GM18502 (cell line): ENCODE results near the gene CEP41.

Experiments used
- ATAC-seq: cut with Tn5 transposase; IDR thresholded peaks from one replicate; pipeline ENCODE4 v1.9.1; 2021; ENCODE audit warnings: mild to moderate bottlenecking; ENCODE audit not compliant: unreplicated experiment, poor library complexity

Gene CEP41

DNA sequence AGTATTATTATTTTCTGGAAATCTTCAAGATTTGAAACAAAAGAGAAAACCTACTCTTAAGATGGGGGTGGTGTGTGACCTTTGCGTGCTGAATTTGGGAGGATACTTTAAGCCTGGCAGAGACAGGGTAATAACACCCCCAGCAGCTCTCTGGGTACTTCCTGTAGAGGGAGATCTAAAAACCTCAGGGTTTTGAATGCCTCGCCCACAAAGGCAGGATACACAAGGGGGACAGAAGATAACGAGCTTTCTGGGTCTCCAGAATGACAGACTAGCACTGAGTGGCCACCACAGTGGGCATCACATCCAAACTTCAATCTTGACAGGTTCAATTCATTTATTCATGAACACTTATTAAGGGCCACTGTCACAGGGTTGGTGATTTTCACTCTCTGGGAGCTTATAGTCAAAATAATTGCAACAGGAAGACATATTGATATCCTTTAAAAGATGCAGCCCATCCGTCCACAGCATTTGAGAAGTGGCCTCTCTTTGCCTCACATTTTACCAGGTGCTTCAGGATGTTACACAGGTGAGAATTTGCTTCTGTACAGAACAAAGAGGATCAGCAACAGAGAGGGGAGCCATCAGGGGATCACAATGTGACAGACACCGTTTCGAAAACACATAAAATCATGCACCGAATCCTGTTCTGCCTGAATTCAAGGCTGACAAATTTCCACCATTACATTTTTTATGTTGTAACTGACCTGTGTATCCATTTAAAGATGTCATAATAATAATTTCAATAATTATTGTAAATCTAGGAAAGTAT is 46.2 kb downstream of the CEP41 start:
- no peak for ATAC-seq

DNA sequence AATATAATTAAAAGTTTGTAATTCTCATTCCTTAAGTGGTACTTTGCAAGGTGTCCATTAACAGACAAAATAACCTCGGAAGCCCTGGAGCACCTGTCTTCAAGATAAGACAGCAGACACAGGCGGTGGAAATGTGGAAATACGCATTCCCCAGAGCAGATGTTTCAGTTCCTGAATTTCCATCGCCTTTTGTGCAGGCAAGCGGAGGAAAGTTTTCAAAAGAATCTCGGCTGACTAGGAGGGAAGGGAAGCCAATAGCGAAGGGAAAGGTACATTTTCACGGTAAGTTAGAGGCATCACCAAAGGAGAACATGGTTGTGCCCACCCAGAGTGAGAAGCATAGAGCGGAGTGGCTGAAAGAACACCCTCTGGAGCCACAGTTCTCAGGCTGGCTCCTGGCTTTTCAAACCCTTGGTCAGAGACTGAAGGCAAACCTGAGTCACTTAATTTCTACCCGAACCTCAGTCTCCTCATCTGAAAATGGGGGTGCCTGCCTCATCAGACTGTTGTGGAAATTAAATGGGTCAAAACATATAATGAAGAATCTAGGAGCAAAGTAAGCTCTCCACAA is 46.9 kb downstream of the CEP41 start:
- no peak for ATAC-seq

DNA sequence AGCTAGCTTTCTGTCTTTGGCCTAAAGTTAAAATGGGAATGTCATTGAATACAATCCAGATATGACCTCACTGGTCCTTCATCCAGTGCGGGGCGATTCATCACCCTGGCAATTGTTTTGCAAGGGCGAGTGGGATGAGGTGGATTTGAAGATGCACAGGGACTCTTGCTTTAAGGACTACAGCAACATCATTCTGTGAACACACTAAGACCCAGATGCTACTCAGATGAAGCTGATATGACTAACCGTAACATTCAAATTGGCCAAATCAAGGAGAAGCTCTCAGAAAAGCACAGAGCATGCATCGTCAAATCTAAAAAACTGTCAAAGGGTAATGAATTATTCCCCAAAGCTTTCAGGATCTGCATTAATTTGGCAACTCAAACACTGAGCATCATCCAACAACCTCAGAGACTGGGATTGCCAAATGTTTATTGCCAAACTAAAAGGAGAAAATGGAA is 47.7 kb downstream of the CEP41 start:
- ATAC-seq, result no peak

DNA sequence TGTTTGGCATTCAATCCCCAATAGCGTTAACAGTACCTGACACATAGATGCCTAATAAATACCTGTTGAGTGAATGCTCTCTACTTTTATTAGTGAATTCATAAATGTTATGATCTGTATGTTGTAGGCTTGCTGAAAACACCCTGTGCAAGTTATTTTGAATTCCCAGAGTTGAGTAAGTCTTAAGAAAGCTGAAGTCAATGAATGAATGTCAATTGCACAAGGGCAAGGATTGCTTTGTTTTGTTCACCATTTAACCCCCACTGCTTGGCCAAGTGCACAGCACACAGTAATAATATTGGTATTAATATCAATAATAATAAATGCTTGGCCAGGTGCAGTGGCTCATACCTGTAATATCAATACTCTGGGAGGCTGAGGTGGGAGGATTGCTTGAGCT is 50.3 kb downstream of the CEP41 start:
- ATAC-seq, result no peak

DNA sequence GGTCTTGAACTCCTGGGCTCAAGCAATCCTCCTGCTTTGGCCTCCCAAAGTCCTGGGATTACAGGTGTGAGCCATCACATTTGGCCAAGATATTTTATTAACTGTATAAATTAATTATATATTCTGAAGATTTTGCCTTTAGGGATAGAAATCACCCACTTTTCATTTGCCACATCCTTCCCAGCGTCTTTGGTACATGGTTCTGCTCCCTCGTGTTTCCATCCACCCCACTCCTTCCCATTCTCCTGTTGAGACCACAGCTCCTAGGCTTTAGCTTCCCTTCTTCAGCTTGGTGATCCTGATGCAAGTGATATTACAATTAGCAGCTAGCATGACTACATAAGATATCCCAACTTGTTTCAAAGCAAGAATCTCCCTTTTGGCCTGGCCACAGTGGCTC is 52.1 kb downstream of the CEP41 start:
- no peak for ATAC-seq

DNA sequence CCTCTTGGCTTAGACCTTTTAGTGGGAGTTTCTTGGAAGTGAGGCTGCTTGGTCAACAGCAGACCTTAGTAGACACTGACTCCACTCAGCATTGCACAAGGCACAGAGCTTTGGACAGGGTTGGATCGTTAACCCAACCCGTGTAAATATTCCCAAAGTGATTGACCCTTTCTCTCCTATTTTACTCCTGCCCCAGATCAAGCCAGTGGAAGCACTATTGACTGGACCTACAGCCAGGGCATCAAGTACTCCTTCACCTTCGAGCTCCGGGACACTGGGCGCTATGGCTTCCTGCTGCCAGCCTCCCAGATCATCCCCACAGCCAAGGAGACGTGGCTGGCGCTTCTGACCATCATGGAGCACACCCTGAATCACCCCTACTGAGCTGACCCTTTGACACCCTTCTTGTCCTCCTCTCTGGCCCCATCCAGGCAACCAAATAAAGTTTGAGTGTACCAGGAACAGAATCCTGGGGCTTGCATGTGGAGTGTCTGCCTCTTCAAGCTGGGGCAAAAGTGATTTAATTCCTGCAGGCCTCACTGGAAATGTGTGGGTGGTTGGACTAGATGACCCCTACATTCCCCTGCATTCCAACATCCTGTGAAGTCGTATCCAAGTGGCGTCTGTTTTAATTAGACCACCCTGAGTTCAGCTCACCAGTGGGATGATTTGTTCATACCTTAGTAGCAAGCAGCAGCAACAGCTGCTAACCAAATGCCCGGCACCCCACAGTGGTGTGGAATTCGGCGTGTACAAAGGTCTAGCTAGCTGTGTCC is 53.0 kb downstream of the CEP41 start:
- ATAC-seq, result no peak

DNA sequence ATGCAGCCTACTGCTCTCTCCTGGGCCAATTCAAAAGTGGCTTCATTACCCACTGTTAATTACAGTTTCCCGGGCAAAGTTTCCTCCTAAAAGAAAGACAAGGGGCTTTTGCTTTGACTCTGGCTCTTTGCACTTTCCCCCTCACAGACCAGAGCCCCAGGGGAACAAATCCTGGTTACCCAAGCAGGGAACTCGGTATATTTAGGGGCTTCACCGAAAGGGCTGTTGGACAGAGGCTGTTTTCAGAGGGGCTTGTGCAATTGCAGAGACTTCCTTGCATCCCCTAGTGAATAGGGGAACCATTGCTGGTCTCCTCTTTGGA is 53.5 kb downstream of the CEP41 start:
- no peak for ATAC-seq

DNA sequence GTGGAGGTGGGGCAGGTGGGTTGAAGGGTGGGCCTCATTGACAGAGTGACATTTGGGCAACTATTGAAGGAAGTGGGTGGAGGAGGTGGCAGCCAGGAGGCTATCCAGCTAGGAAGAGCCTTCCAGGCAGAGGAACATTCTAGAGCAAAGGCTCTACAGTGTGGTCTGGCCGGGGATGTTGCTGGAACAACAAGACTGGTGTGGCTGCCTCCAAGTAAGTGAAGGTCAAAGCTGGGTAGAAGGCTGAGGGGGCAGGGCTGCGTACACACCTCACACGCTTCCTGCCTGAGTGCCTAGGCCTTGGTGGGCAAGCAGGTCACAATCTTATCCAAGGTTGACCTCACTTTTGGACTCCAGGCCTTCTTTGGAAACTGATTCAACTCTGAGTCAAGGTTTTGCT is 53.9 kb downstream of the CEP41 start:
- no peak for ATAC-seq

DNA sequence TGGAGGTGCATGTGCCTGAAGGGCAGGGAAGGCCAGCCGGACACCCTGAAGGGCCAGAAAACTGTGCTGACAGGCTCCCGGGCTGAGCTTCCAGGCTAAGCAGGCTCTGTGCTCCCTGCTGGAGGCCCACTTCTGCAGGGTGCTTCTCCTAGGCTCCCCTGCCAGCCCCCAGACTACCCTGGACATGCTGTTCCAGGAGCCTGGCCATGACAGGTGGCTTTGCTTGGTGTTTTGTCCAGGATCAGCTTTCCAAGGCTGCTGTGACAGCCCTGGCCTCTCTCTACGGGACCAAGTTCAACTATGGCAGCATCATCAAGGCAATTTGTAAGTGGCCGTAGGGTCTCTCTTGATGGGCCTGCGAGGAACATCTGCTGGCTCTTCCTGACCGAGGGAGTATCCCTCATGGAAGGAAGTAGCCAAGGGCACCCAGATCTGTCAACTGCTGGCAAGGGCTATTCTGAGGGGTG is 55.2 kb downstream of the CEP41 start:
- no peak for ATAC-seq

DNA sequence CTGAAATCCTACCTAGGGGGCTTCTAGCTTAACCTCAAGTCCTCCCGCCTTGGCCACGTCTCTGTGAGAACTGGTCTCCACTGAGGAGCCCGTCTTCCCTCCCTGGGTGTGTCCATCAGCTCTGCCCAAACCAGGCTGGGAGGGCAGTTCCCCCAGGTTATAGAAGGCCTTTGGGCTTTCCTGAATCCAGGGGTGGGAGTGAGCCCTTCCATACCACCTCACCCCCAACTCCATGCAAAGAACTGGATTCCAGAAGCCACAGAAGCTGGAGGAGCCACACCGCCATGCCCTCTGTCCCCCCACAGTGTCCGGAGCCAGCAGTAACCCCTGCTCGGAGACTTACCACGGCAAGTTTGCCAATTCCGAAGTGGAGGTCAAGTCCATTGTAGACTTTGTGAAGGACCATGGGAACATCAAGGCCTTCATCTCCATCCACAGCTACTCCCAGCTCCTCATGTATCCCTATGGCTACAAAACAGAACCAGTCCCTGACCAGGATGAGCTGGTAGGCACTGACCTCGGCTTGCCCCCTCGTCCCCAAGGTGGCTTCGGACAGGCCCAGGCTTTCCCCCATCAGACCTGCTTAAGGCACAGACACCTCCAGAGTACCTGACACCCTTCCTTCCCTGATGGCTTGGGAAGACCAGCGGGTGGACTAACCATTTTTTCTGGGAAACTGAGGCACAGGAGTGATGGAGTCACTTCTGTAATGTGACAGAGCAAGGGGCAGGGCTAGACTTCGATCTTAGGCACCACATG is 55.8 kb downstream of the CEP41 start:
- no peak for ATAC-seq

DNA sequence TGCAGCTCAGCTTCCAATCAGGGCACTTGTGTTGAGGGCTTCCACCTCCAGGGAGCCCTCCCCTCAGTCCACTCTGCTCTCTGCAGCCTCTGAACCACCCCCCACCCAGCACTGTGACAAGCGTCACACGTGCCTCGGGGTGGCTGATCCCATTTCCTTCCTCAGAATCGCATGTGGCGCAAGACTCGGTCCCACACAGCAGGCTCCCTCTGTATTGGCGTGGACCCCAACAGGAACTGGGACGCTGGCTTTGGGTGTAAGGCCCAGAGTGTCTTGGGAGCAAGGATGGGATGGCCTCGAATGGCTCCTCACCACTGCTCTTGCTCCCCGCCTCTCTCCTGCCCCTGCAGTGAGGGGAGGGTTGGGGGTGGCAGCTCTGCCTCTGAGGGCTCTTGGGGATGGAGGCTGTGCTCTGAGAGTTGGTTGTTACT is 56.4 kb downstream of the CEP41 start:
- no peak for ATAC-seq

DNA sequence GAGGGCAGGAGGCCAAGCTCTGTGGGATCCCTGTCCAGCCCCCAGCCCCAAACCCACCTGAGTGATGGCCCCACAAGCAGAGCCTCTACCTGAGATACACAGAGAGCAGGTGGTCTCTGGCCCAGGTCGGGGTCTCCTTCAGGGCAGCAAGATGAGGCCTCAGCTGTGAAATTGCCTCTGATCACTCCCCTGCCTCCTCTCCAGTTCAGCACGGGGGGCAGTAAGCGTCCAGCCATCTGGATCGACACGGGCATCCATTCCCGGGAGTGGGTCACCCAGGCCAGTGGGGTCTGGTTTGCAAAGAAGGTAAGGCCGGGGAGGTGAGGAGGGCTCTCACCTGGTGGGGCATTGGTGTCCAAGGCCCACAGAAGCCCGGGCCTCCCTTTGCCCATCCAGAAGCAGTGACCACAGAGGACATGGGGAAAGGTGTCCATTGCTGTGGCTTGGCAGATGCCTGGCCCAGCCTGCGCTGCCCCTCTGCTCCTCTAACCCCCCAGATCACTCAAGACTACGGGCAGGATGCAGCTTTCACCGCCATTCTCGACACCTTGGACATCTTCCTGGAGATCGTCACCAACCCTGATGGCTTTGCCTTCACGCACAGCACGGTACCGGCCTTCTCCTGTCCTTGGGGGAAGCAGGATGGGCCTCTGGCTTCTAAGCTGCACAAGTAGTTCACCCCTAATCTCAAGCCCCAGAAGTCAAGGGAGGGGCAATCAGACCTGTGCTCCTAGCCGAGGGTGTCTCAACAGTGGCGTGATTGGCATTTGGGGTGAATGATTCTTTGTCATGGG is 57.4 kb downstream of the CEP41 start:
- ATAC-seq, result no peak

DNA sequence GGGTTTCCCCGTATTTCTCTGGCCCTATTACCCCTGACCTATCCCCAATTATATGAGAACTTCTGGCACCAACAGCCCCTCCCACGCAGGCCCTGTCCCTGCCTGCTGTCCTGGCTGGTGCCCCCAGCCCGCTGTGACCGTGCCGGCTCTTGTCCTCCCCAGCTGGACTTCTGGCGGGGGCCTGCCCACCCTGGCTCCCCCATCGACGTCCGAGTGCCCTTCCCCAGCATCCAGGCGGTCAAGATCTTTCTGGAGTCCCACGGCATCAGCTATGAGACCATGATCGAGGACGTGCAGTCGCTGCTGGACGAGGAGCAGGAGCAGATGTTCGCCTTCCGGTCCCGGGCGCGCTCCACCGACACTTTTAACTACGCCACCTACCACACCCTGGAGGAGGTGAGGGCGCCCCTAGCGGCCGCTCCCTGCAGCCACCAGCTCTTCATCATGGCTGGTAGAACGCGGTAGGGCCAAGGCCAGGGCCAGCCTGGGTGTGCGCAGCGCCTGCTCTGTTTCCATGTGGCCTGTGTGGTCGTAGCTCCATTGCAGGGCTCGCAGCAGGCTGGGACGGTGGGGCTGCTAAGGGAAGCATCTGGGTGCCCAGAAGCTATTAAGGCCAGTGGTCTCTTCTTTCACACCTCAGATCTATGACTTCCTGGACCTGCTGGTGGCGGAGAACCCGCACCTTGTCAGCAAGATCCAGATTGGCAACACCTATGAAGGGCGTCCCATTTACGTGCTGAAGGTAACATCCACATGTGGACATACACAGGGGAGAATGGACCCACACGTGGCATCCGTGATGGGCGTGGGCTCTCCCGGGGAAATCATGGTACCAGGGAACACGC is 59.1 kb downstream of the CEP41 start:
- ATAC-seq, result no peak

DNA sequence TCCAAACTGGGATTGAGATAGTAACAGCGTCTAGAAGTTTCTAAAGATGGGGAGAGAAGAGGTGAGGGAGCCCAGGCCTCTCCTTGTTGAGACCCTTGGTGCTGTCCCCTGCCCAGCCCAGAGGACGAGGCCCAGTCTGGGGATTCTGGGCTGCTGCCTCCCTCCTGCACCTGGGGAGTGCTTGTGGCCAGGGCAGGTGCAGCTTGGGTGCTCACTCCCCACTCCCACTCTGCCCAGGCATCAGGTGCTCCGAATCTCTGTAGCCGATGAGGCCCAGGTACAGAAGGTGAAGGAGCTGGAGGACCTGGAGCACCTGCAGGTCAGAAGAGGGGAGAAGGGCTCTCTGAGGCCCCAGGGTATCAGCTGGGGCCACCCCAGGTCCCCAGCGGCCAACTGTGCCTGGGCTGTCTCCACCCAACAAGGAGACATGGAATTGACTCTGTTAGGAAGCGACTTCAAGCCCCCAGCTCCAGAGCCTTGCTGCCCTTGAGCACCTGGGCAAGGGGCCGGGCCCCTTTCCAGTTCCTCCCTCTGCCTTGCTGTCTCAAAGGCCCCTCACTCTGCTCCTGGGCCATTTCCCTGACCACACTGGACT is 59.9 kb downstream of the CEP41 start:
- ATAC-seq, result no peak

DNA sequence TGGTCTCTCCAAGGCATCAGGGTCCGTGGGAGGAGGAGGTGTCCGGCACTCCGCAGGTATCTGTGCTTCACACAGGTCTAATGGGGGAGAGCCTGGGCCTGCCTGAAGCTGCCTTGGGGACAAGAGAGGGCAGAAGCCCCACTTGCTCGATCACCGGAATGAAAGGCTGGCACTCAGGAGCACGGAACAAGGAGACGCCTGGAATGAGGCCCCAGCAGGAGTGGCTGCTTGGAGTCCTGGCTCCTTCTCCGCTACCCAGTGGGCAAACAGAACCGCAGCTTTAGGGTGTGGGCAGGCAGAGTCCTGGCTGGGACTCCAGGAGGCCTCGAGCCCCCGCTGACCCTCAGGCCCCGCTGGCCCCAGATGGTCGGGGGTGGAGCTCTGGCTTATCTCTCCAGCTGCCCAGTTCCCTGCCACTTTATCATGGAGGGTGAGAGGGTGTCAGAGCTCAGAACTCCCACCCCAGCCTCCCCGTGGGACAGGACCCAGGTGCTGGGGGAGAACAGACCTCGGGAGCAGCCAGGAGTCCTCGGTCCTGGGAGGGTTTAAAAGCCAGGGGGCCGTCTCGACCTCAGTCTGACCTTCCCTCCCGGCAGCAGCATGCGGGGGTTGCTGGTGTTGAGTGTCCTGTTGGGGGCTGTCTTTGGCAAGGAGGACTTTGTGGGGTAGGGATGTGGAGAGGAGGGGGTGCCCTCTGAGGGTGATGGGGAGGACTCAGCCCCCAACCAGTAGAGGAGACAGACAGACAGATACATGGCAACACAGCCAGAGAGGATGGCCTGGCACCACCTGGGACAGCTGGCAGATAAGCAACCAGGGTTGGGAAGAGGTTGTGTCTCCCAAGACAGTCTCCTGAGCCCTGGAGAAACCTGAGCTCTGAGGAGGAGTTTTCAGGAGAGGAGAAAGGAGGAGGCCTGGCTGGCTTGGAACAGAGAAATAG is 60.6 kb downstream of the CEP41 start, which contains the start of gene CPA1:
Gene CPA1 (plus strand): TSS at position 574 of the 940 bp plus-strand sequence. CDS start 27 bp downstream, at position 601.
- no peak for ATAC-seq

DNA sequence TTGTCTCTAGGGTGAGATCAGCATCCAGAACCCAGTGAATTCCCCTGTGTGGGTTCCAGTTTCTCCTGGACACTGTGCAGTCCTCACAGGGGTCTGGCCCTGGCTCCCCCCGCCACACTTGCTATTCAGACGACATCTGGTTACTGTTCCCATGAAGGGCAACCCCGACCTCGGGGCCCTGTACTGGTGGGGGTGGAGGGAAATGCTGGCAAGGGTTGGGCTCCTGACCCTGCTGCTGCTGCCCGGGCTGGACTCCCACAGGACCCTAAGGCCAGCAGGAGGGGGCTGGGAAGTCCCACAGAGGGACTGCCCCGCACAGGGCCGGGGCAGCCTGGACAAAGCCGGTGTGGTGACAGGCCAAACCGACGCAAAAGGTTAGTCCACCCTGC is 61.3 kb downstream of the CEP41 start:
- ATAC-seq, result no peak

DNA sequence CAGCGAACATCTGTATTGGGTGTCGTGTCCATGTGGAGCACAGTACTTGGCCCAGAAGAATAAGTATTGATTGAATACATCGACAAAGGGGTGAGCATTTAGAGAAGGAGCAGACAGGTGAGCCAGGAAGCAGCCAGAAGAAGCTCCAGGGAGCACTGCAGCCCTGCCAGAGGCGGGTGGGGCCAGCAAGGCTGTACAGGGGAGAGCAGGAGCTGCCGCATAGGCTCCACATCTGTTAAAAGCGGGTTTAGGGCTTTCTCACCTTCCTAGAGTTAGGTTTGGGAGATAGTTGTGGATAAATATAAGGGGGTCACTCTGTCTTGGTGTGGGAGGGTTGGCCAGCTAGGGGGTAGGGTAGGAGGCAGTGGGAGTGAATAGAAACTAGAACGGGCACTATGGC is 61.8 kb downstream of the CEP41 start:
- ATAC-seq, result no peak
